BJ (cell line): ENCODE measurements around the gene ATP9B. TPM values are rescaled to one million over a fixed set of nuclear protein-coding genes. Genes with fewer than 3 reads are reported as not detected.

ENCODE experiments used
- CTCF ChIA-PET: fragments of 350-600 bp; formaldehyde crosslinking; extraction: SDS; loops from one replicate; lab custom pipeline; 2021; ENCODE audit warnings: antibody characterized with exemption, inconsistent platforms; lab: Yijun Ruan, JAX
- POLR2A ChIA-PET: fragments of 300-600 bp; sonication (Branson Sonifier 250); formaldehyde crosslinking; extraction: SDS; loops from one replicate; lab custom pipeline; 2021; ENCODE audit warnings: antibody characterized with exemption; lab: Charles Lee
- DNase-seq: peaks from one replicate; pipeline ENCODE4 v3.0.0-alpha.2; 2011; ENCODE audit warnings: low read depth
- H3K27me3 ChIP-seq: 2 replicates; pipeline ENCODE4 v1.6.0; 2011; ENCODE audit warnings: low read length; ENCODE audit not compliant: control insufficient read depth, insufficient read depth
- H3K36me3 ChIP-seq: 2 replicates; pipeline ENCODE4 v1.5.1; 2011; ENCODE audit warnings: low read length; ENCODE audit not compliant: control insufficient read depth, insufficient read depth
- H3K4me3 ChIP-seq: 2 replicates; pipeline ENCODE4 v1.5.1; 2011; ENCODE audit warnings: low read depth, mild to moderate bottlenecking, control low read depth, low read length
- polyA plus RNA-seq: library from polyadenylated mRNA; depleted of rRNA; stranded (reverse); fragments of >200 nt; gene quantifications from 2 replicates; pipeline ENCODE4 v1.2.3, GENCODE V29; 2011
- TF ChIP-seq, protein P1 (sequence below): IDR thresholded peaks from 2 replicates; pipeline ENCODE4 v1.5.1; 2011; ENCODE audit warnings: low read depth, mild to moderate bottlenecking, control low read depth, inconsistent platforms, low read length, moderate library complexity; ENCODE audit not compliant: insufficient read depth

The ATP9B gene
- polyA plus RNA-seq, 1 experiment = 17.4 TPM

DNA sequence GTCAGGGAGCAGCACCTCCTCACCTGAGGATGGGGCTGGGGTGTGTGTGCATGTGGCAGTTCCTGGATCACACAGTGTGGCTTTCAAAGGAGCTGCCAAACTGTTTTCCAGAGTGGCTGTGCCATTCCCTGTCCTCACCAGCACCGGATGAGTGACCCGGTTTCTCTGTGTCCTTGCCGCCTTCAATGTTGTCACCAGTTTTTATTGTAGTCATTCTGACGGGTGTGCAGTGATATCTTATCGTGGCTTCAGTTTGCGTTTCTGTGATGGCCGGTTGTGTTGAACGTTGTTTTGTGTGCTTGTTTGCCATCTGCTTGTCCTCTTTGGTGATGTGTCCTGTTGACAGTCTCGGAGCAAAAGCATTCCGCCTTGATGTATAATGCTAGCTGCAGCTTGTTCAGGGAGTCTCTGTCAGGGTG is 108.9 kb downstream of the ATP9B start:
- H3K4me3 ChIP-seq = no peak overlapping the region
- CTCF ChIA-PET = no interaction called here
- TF ChIP-seq, protein P1, sequence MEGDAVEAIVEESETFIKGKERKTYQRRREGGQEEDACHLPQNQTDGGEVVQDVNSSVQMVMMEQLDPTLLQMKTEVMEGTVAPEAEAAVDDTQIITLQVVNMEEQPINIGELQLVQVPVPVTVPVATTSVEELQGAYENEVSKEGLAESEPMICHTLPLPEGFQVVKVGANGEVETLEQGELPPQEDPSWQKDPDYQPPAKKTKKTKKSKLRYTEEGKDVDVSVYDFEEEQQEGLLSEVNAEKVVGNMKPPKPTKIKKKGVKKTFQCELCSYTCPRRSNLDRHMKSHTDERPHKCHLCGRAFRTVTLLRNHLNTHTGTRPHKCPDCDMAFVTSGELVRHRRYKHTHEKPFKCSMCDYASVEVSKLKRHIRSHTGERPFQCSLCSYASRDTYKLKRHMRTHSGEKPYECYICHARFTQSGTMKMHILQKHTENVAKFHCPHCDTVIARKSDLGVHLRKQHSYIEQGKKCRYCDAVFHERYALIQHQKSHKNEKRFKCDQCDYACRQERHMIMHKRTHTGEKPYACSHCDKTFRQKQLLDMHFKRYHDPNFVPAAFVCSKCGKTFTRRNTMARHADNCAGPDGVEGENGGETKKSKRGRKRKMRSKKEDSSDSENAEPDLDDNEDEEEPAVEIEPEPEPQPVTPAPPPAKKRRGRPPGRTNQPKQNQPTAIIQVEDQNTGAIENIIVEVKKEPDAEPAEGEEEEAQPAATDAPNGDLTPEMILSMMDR = no peak
- no peak for DNase-seq
- H3K27me3 ChIP-seq = no peaks in the 10 kb centered on the region
- peaks cover 2% of the 10 kb centered on the region; the same call in 1 of the 2 replicates for H3K36me3 ChIP-seq
- POLR2A ChIA-PET = no interaction called here

GRCh38 chr18:79182047-79182713 is 113.0 kb downstream of the ATP9B start:
- TF ChIP-seq, protein P1 = no peak
- no peak for DNase-seq
- POLR2A ChIA-PET = no interaction called here
- Histone ChIP-seq H3K36me3 (0 out of 2 replicates have a peak, but pooled peaks cover 1% of the 10 kb centered on the region), H3K27me3 (no peaks in the 10 kb centered on the region), H3K4me3 (no peak overlapping the region)
- CTCF ChIA-PET = no interaction called here

DNA sequence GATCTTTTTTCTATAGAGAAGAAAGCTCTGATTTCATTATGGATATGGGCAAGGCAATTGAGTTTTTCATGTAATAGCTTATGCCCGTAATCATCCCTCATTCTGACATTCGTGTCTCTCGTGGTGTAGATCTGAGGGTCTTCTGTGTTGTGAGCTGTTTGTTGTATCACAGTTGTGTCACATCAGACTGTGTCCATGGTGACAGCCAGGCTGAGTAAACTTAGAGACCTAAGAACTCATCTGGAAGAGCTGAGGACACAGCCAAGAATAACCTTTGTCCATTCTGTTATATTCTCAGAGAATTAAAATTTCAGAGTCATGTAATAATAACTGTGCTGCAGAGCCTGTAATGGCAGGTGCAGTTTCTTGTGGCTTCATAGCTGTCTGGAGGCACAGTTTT is 116.5 kb downstream of the ATP9B start:
- no peak for DNase-seq
- ChIA-PET CTCF (no interaction called here), POLR2A (no interaction called here)
- TF ChIP-seq, protein P1 = no peak
- Histone ChIP-seq H3K4me3 (no peak overlapping the region), H3K36me3 (no peaks in the 10 kb centered on the region), H3K27me3 (no peaks in the 10 kb centered on the region)

DNA sequence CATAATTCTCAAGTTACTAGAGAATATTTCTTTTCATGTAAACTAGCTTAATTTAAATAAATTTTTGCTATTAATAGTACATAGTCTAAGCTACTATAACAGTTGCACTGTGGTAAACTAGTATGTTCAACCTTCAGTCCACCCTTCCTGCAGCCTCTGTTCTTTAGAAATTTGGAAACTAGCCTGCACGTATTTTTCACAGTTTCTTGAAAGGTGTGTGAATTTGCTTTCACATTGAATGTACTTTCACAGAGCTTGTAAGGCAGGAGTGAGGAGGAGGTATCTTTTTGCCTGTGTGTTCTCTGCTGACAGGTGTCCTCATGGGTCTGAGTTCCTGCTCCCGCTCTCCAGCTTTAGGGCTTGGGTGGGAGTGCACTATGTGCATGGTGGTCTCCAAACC is 117.5 kb downstream of the ATP9B start:
- POLR2A ChIA-PET = no interaction called here
- H3K36me3 ChIP-seq = no peaks in the 10 kb centered on the region
- no peak for DNase-seq
- H3K4me3 ChIP-seq = no peak overlapping the region
- CTCF ChIA-PET = no interaction called here
- TF ChIP-seq, protein P1 = no peak
- H3K27me3 ChIP-seq = no peaks in the 10 kb centered on the region

DNA sequence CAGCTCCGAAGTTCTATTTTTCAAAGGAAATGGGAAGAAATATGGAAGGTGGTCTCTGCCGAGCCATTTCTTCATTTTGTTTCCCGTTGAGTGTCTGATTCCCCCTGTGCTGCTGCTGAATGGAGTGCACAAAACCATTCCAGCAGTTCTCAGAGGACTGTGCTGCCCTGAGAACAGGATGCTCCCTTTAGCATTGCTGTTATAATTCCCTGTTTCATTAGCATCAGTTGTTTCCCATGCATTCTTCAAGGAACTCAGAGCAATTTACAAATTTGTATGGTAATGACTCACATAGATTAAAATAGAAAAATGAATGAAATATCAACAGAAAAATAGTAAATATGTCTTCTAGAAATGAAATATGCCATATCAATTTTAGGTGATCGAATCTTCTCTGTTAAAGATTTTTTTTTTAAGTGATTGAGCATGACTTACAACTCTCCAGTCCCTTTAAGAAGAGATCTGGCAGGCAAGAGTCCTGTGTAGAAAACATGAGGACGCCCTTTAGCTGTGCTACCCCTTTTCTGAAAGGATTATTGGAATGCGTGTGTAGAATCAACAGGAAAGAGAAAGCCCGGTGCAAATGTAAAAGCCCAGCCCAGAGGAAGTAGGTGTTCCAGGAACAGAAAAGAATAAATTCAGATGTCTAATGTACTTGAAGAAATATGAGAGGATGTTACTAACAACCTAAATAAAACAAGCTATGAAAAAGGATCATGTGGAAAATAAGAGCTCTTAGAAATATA is 118.5 kb downstream of the ATP9B start:
- H3K36me3 ChIP-seq = no peaks in the 10 kb centered on the region
- no peak for DNase-seq
- TF ChIP-seq, protein P1 = no peak
- ChIA-PET POLR2A (no interaction called here), CTCF (interaction anchor here (0.6 kb wide), 1 partner anchor 26 kb away, joined by 5 read pairs; no protein-coding TSS in a partner anchor)
- no peaks in the 10 kb centered on the region for H3K27me3 ChIP-seq
- H3K4me3 ChIP-seq = no peak overlapping the region
